Common myeloid progenitor, CD34-positive (primary cell): ENCODE measurements around the gene TTLL3.

ENCODE experiments used
- CTCF ChIA-PET: fragments of 350-600 bp; sonication (Branson Sonifier 250); formaldehyde crosslinking; loops from one replicate; lab custom pipeline; 2021; ENCODE audit warnings: antibody characterized with exemption; lab: Charles Lee
- POLR2A ChIA-PET: fragments of 350-600 bp; sonication (Branson Sonifier 250); formaldehyde crosslinking; loops from one replicate; lab custom pipeline; 2021; ENCODE audit warnings: antibody characterized with exemption; lab: Charles Lee
- DNase-seq, 3 donors: peaks; one replicate each; pipeline versions ENCODE4 v3.0.0 to v3.0.0-alpha.2; 2013
- H3K27ac ChIP-seq, 2 experiments: 1 replicate in 1 of 2; 2 replicates in 1 of 2; pipeline ENCODE4 v1.7.0; 2013; ENCODE audit warnings: inconsistent platforms in 2 of 2, low read length in 2 of 2, mild to moderate bottlenecking in 2 of 2, low read depth in 1 of 2, moderate library complexity in 1 of 2; ENCODE audit not compliant: severe bottlenecking in 2 of 2, insufficient read depth in 1 of 2, poor library complexity in 1 of 2
- H3K27me3 ChIP-seq, 5 experiments: replicated peaks in 2 of 5; 1 replicate in 3 of 5; 2 replicates in 2 of 5; pipeline versions ENCODE4 v1.6.1 to v1.7.0; 2013; ENCODE audit warnings: low read length in 4 of 5, mild to moderate bottlenecking in 2 of 5, moderate library complexity in 2 of 5, inconsistent platforms in 1 of 5; ENCODE audit not compliant: insufficient read depth in 5 of 5, control insufficient read depth in 4 of 5
- H3K36me3 ChIP-seq, 4 experiments: 1 replicate in 2 of 4; 2 replicates in 2 of 4; pipeline versions ENCODE4 v1.6.1 to v1.7.0; 2013; ENCODE audit warnings: low read length in 3 of 4, control low read depth in 1 of 4, mild to moderate bottlenecking in 1 of 4; ENCODE audit not compliant: control insufficient read depth in 4 of 4, insufficient read depth in 4 of 4
- H3K4me1 ChIP-seq, 4 experiments: 1 replicate in 3 of 4; 2 replicates in 1 of 4; pipeline versions ENCODE4 v1.6.1 to v1.7.1; 2013; ENCODE audit warnings: low read length in 3 of 4, mild to moderate bottlenecking in 3 of 4, control low read depth in 1 of 4, inconsistent platforms in 1 of 4, moderate library complexity in 1 of 4; ENCODE audit not compliant: control insufficient read depth in 4 of 4, insufficient read depth in 4 of 4; ENCODE audit errors: control extremely low read depth in 1 of 4
- H3K4me3 ChIP-seq, 7 experiments: 1 replicate in 4 of 7; 2 replicates in 3 of 7; pipeline versions ENCODE4 v1.5.1 to v1.7.0; 2013; ENCODE audit warnings: mild to moderate bottlenecking in 7 of 7, low read length in 6 of 7, moderate library complexity in 6 of 7, inconsistent platforms in 2 of 7, low read depth in 2 of 7, control low read depth in 1 of 7; ENCODE audit not compliant: insufficient read depth in 4 of 7, control insufficient read depth in 1 of 7; ENCODE audit errors: extremely low read depth in 1 of 7
- H3K9me3 ChIP-seq, 5 experiments: 1 replicate in 4 of 5; 2 replicates in 1 of 5; pipeline versions ENCODE4 v1.6.1 to v1.7.1; 2013; ENCODE audit warnings: low read length in 4 of 5, mild to moderate bottlenecking in 2 of 5, inconsistent platforms in 1 of 5, low read depth in 1 of 5, moderate library complexity in 1 of 5; ENCODE audit not compliant: control insufficient read depth in 4 of 5, insufficient read depth in 2 of 5; ENCODE audit errors: control extremely low read depth in 1 of 5
- WGBS: methylation state at CpG from one replicate; pipeline ENCODE4 v1.1.5; 2013; ENCODE audit not compliant: insufficient coverage; 5-methylcytosine and 5-hydroxymethylcytosine counted together

The TTLL3 gene

GRCh38 chr3:9786209-9786739, 23.8 kb upstream of the TTLL3 start:
- H3K4me1 ChIP-seq: peaks cover 6 to 31% (median 9%) of the 10 kb centered on the region in 4 experiments
- H3K27me3 ChIP-seq: no peaks in the 10 kb centered on the region
- H3K27ac ChIP-seq: no peak overlapping the region
- H3K9me3 ChIP-seq: no peaks in the 10 kb centered on the region
- peaks cover 17 to 63% (median 44%) of the 10 kb centered on the region in 4 experiments for H3K36me3 ChIP-seq
- no peak overlapping the region for H3K4me3 ChIP-seq
- ChIA-PET CTCF (interaction anchor here (1.0 to 1.8 kb wide), 3 partner anchors 12 to 55 kb away, joined by 3 to 7 read pairs (median 3); partner anchors contain the start of gene BRPF1), POLR2A (no interaction called here)
- DNase-seq: peak in 1 of 3 donors; percentile 6
- 89% methylated on average over 7 of the region's 7 CpGs for WGBS

GRCh38 chr3:9786825-9787669, 23.0 kb upstream of the TTLL3 start:
- 97% methylated on average over 11 of the region's 13 CpGs for WGBS
- DNase-seq: peak in 2 of 3 donors; percentile 48 to 49
- ChIA-PET POLR2A (interaction anchor here (0.6 kb wide), 1 partner anchor 15 kb away, joined by 4 read pairs; no protein-coding TSS in a partner anchor), CTCF (interaction anchor here (1.2 to 1.8 kb wide), 2 partner anchors 13 to 55 kb away, joined by 3 to 7 read pairs; partner anchors contain the start of gene BRPF1)
- H3K9me3 ChIP-seq: no peaks in the 10 kb centered on the region
- H3K27ac ChIP-seq: no peak overlapping the region
- H3K27me3 ChIP-seq: no peaks in the 10 kb centered on the region
- peaks cover under 1 to 31% (median 8%) of the 10 kb centered on the region in 4 experiments for H3K4me1 ChIP-seq
- H3K36me3 ChIP-seq: peaks cover 17 to 58% (median 43%) of the 10 kb centered on the region in 4 experiments
- no peak overlapping the region for H3K4me3 ChIP-seq

GRCh38 chr3:9787714-9788113, 22.3 kb upstream of the TTLL3 start:
- DNase-seq: no peak
- WGBS: 98% methylated on average over 6 of the region's 6 CpGs
- Histone ChIP-seq H3K27ac (no peak overlapping the region), H3K27me3 (no peaks in the 10 kb centered on the region), H3K4me1 (peaks cover 0 to 25% (median 9%) of the 10 kb centered on the region in 4 experiments), H3K4me3 (no peak overlapping the region), H3K36me3 (peaks cover 17 to 57% (median 41%) of the 10 kb centered on the region in 4 experiments), H3K9me3 (no peaks in the 10 kb centered on the region)
- CTCF ChIA-PET: no interaction called here
- POLR2A ChIA-PET: interaction anchor here (0.6 kb wide), 1 partner anchor 14 kb away, joined by 4 read pairs; no protein-coding TSS in a partner anchor

- Histone ChIP-seq H3K4me1 (peaks cover 11 to 32% (median 21%) of the 10 kb centered on the region in 4 experiments), H3K27ac (no peak overlapping the region), H3K4me3 (peak overlapping the region in 1 of 7 experiments; percentile 79)
These were observed 18.9 kb upstream of the TTLL3 start for GRCh38 chr3:9791127-9791526.

GRCh38 chr3:9791790-9792404, 18.2 kb upstream of the TTLL3 start:
- H3K4me3 ChIP-seq: peak overlapping the region; percentile 79 to 98 (median 86)
- WGBS: 14% methylated on average over 10 of the region's 14 CpGs
- no peak for DNase-seq
- POLR2A ChIA-PET: interaction anchor here (1.1 to 1.3 kb wide), 4 partner anchors 9 to 61 kb away, joined by 4 to 9 read pairs (median 6); partner anchors contain the start of gene BRPF1
- CTCF ChIA-PET: interaction anchor here (0.9 to 2.7 kb wide), 11 partner anchors 9 to 64 kb away, joined by 3 to 10 read pairs (median 4); partner anchors contain the start of gene OGG1
- H3K9me3 ChIP-seq: no peaks in the 10 kb centered on the region
- H3K27ac ChIP-seq: peak overlapping the region; percentile 96 to 98
- H3K4me1 ChIP-seq: peaks cover 11 to 27% (median 21%) of the 10 kb centered on the region in 4 experiments
- H3K27me3 ChIP-seq: no peaks in the 10 kb centered on the region
- H3K36me3 ChIP-seq: peaks cover 7 to 37% (median 21%) of the 10 kb centered on the region in 4 experiments

More at GRCh38 chr3:9791127-9791526, 18.9 kb upstream of the TTLL3 start:
- ChIA-PET CTCF (interaction anchor here (0.9 to 2.7 kb wide), 6 partner anchors 9 to 64 kb away, joined by 3 to 10 read pairs (median 6); no protein-coding TSS in a partner anchor), POLR2A (no interaction called here)
- Histone ChIP-seq H3K9me3 (no peaks in the 10 kb centered on the region), H3K27me3 (no peaks in the 10 kb centered on the region), H3K36me3 (peaks cover 8 to 41% (median 25%) of the 10 kb centered on the region in 4 experiments)
- WGBS: 96% methylated on average over 10 of the region's 11 CpGs
- no peak for DNase-seq

GRCh38 chr3:9792405-9793160, 17.5 kb upstream of the TTLL3 start, which contains the start of the genes ARPC4 and TADA3:
Gene ARPC4 (plus strand): TSS chr3:9793082. CDS start chr3:9793122, 40 bp downstream.
Gene TADA3 (minus strand): TSS chr3:9792473. CDS start chr3:9791466, 1,007 bp downstream.
- H3K4me1 ChIP-seq: peaks cover 11 to 27% (median 21%) of the 10 kb centered on the region in 4 experiments

More at GRCh38 chr3:9792405-9793160, 17.5 kb upstream of the TTLL3 start, which contains the start of the genes ARPC4 and TADA3:
- under 1% methylated on average over 56 of the region's 65 CpGs for WGBS
- Histone ChIP-seq H3K27me3 (no peaks in the 10 kb centered on the region), H3K36me3 (peaks cover 7 to 37% (median 22%) of the 10 kb centered on the region in 4 experiments), H3K9me3 (no peaks in the 10 kb centered on the region), H3K27ac (peak within 1 kb of the TSS; percentile 96 to 98), H3K4me3 (peak within 1 kb of the TSS; percentile 79 to 98 (median 86))
- POLR2A ChIA-PET: interaction anchor here (0.5 to 1.3 kb wide), 5 partner anchors 10 to 340 kb away, joined by 3 to 9 read pairs (median 5); partner anchors contain the start of gene BRPF1
- CTCF ChIA-PET: interaction anchor here (0.9 to 1.6 kb wide), 6 partner anchors 9 to 62 kb away, joined by 3 to 4 read pairs (median 3); partner anchors contain the start of gene OGG1
- peak; percentile 97 to 98 (median 98) for DNase-seq
